ENCODE results near the gene TBC1D10A.

The TBC1D10A gene

GRCh38 chr22:30334646-30335045 is 7.9 kb upstream of the TBC1D10A start:
- Histone ChIP-seq H3K23ac (ENCODE audit: low read length) (no peak overlapping the region), H3K9ac (ENCODE audit: low read length) (no peak overlapping the region), H4K12ac (ENCODE audit: low read depth, low read length) (no peak overlapping the region), H4K8ac (ENCODE audit: low read depth, low read length) (no peak overlapping the region), H4K91ac (ENCODE audit: low read depth, low read length) (no peak overlapping the region), H3K79me1 (ENCODE audit: low read length) (peaks cover 22% of the 10 kb centered on the region), H3K4me1 (ENCODE audit: control insufficient read depth in 1 of 2, insufficient read depth in 2 of 2, low read length in 2 of 2) (peaks cover 23 to 28% of the 10 kb centered on the region in 2 experiments), H3K4me3 (ENCODE audit: low read depth, low read length) (no peak overlapping the region), H3K9me3 (ENCODE audit: insufficient read depth, low read depth, low read length) (peaks cover 2% of the 10 kb centered on the region), H2AK5ac (ENCODE audit: low read length) (no peak overlapping the region), H3K4ac (ENCODE audit: low read depth, low read length) (no peak overlapping the region), H3K18ac (ENCODE audit: low read length) (no peak overlapping the region), H2BK120ac (ENCODE audit: insufficient read depth, low read length, poor library complexity) (no peak overlapping the region), H3K27ac (ENCODE audit: low read depth, low read length) (no peak overlapping the region), H3K4me2 (ENCODE audit: low read length) (no peak overlapping the region), H3K14ac (ENCODE audit: low read length) (no peak overlapping the region), H2BK5ac (ENCODE audit: low read depth, low read length, poor library complexity) (no peak overlapping the region), H2BK12ac (ENCODE audit: low read length) (no peak overlapping the region), H3K79me2 (ENCODE audit: control insufficient read depth, insufficient read depth, low read length, poor library complexity) (peaks cover 3% of the 10 kb centered on the region), H3K36me3 (ENCODE audit: control insufficient read depth in 1 of 2, insufficient read depth in 2 of 2, low read length in 2 of 2) (peaks cover 62 to 70% of the 10 kb centered on the region in 2 experiments), H2AFZ (ENCODE audit: insufficient read depth, low read length, poor library complexity) (no peak overlapping the region), H3K27me3 (ENCODE audit: insufficient read depth, low read length) (no peaks in the 10 kb centered on the region)
- no peak for DNase-seq
- no CpG with 5 or more reads among the region's 4 CpGs for WGBS (ENCODE audit: extremely low coverage, insufficient coverage, insufficient read length)

GRCh38 chr22:30333707-30334087 is 7.0 kb upstream of the TBC1D10A start:
- H2AFZ ChIP-seq (ENCODE audit: insufficient read depth, low read length, poor library complexity) = no peak overlapping the region
- H2BK5ac ChIP-seq (ENCODE audit: low read depth, low read length, poor library complexity) = no peak overlapping the region
- H3K4me1 ChIP-seq (ENCODE audit: control insufficient read depth in 1 of 2, insufficient read depth in 2 of 2, low read length in 2 of 2) = peaks cover 25 to 28% of the 10 kb centered on the region in 2 experiments
- peaks cover 28% of the 10 kb centered on the region for H3K79me1 ChIP-seq (ENCODE audit: low read length)
- H3K27me3 ChIP-seq (ENCODE audit: insufficient read depth, low read length) = no peaks in the 10 kb centered on the region
- H4K12ac ChIP-seq (ENCODE audit: low read depth, low read length) = no peak overlapping the region
- no peak for DNase-seq
- no peak overlapping the region for H3K23ac ChIP-seq (ENCODE audit: low read length)
- H3K14ac ChIP-seq (ENCODE audit: low read length) = no peak overlapping the region
- H3K4me2 ChIP-seq (ENCODE audit: low read length) = no peak overlapping the region
- no peak overlapping the region for H3K4me3 ChIP-seq (ENCODE audit: low read depth, low read length)
- no peak overlapping the region for H3K9ac ChIP-seq (ENCODE audit: low read length)
- no peak overlapping the region for H2BK120ac ChIP-seq (ENCODE audit: insufficient read depth, low read length, poor library complexity)
- no peak overlapping the region for H4K91ac ChIP-seq (ENCODE audit: low read depth, low read length)
- no peak overlapping the region for H3K27ac ChIP-seq (ENCODE audit: low read depth, low read length)
- no peak overlapping the region for H3K18ac ChIP-seq (ENCODE audit: low read length)
- H3K9me3 ChIP-seq (ENCODE audit: insufficient read depth, low read depth, low read length) = peaks cover 2% of the 10 kb centered on the region
- no peak overlapping the region for H2AK5ac ChIP-seq (ENCODE audit: low read length)
- no peak overlapping the region for H4K8ac ChIP-seq (ENCODE audit: low read depth, low read length)
- peaks cover 3% of the 10 kb centered on the region for H3K79me2 ChIP-seq (ENCODE audit: control insufficient read depth, insufficient read depth, low read length, poor library complexity)
- no CpG with 5 or more reads among the region's 3 CpGs for WGBS (ENCODE audit: extremely low coverage, insufficient coverage, insufficient read length)
- peaks cover 53 to 60% of the 10 kb centered on the region in 2 experiments for H3K36me3 ChIP-seq (ENCODE audit: control insufficient read depth in 1 of 2, insufficient read depth in 2 of 2, low read length in 2 of 2)
- no peak overlapping the region for H2BK12ac ChIP-seq (ENCODE audit: low read length)
- no peak overlapping the region for H3K4ac ChIP-seq (ENCODE audit: low read depth, low read length)

GRCh38 chr22:30332994-30333706 is 6.4 kb upstream of the TBC1D10A start:
- DNase-seq = peak; percentile 24 to 71
- Histone ChIP-seq H3K79me1 (ENCODE audit: low read length) (peaks cover 30% of the 10 kb centered on the region), H3K14ac (ENCODE audit: low read length) (peak overlapping the region; percentile 13), H2BK5ac (ENCODE audit: low read depth, low read length, poor library complexity) (peak overlapping the region; percentile 50), H3K36me3 (ENCODE audit: control insufficient read depth in 1 of 2, insufficient read depth in 2 of 2, low read length in 2 of 2) (peaks cover 49 to 56% of the 10 kb centered on the region in 2 experiments), H4K8ac (ENCODE audit: low read depth, low read length) (peak overlapping the region; percentile 14), H2BK120ac (ENCODE audit: insufficient read depth, low read length, poor library complexity) (no peak overlapping the region), H4K91ac (ENCODE audit: low read depth, low read length) (peak overlapping the region; percentile 50), H3K9ac (ENCODE audit: low read length) (no peak overlapping the region), H3K4ac (ENCODE audit: low read depth, low read length) (peak overlapping the region; percentile 11), H3K27ac (ENCODE audit: low read depth, low read length) (peak overlapping the region; percentile 60), H3K4me2 (ENCODE audit: low read length) (no peak overlapping the region), H4K12ac (ENCODE audit: low read depth, low read length) (no peak overlapping the region), H3K18ac (ENCODE audit: low read length) (peak overlapping the region; percentile 10), H3K9me3 (ENCODE audit: insufficient read depth, low read depth, low read length) (peaks cover 2% of the 10 kb centered on the region), H3K23ac (ENCODE audit: low read length) (no peak overlapping the region), H2AK5ac (ENCODE audit: low read length) (peak overlapping the region; percentile 3), H2BK12ac (ENCODE audit: low read length) (peak overlapping the region; percentile 25), H3K4me3 (ENCODE audit: low read depth, low read length) (no peak overlapping the region), H3K79me2 (ENCODE audit: control insufficient read depth, insufficient read depth, low read length, poor library complexity) (peaks cover 3% of the 10 kb centered on the region), H2AFZ (ENCODE audit: insufficient read depth, low read length, poor library complexity) (no peak overlapping the region), H3K27me3 (ENCODE audit: insufficient read depth, low read length) (no peaks in the 10 kb centered on the region), H3K4me1 (ENCODE audit: control insufficient read depth in 1 of 2, insufficient read depth in 2 of 2, low read length in 2 of 2) (peaks cover 26 to 28% of the 10 kb centered on the region in 2 experiments)
- no CpG with 5 or more reads among the region's 2 CpGs for WGBS (ENCODE audit: extremely low coverage, insufficient coverage, insufficient read length)

GRCh38 chr22:30332551-30332950 is 5.8 kb upstream of the TBC1D10A start:
- Histone ChIP-seq H3K79me1 (ENCODE audit: low read length) (peaks cover 36% of the 10 kb centered on the region), H4K8ac (ENCODE audit: low read depth, low read length) (peak overlapping the region; percentile 14), H3K27me3 (ENCODE audit: insufficient read depth, low read length) (no peaks in the 10 kb centered on the region)

More at GRCh38 chr22:30332551-30332950, 5.8 kb upstream of the TBC1D10A start:
- H4K91ac ChIP-seq (ENCODE audit: low read depth, low read length) = peak overlapping the region; percentile 50
- H2BK120ac ChIP-seq (ENCODE audit: insufficient read depth, low read length, poor library complexity) = peak overlapping the region; percentile 49
- H3K4ac ChIP-seq (ENCODE audit: low read depth, low read length) = peak overlapping the region; percentile 18
- H3K18ac ChIP-seq (ENCODE audit: low read length) = peak overlapping the region; percentile 10
- peaks cover 30 to 32% of the 10 kb centered on the region in 2 experiments for H3K4me1 ChIP-seq (ENCODE audit: control insufficient read depth in 1 of 2, insufficient read depth in 2 of 2, low read length in 2 of 2)
- peak overlapping the region; percentile 50 for H2BK5ac ChIP-seq (ENCODE audit: low read depth, low read length, poor library complexity)
- peak overlapping the region; percentile 60 for H3K27ac ChIP-seq (ENCODE audit: low read depth, low read length)
- H3K36me3 ChIP-seq (ENCODE audit: control insufficient read depth in 1 of 2, insufficient read depth in 2 of 2, low read length in 2 of 2) = peaks cover 43 to 51% of the 10 kb centered on the region in 2 experiments
- DNase-seq = no peak
- no CpG with 5 or more reads among the region's 5 CpGs for WGBS (ENCODE audit: extremely low coverage, insufficient coverage, insufficient read length)
- peak overlapping the region; percentile 49 for H2AK5ac ChIP-seq (ENCODE audit: low read length)
- H3K9me3 ChIP-seq (ENCODE audit: insufficient read depth, low read depth, low read length) = peaks cover 2% of the 10 kb centered on the region
- no peak overlapping the region for H3K4me2 ChIP-seq (ENCODE audit: low read length)
- no peak overlapping the region for H2AFZ ChIP-seq (ENCODE audit: insufficient read depth, low read length, poor library complexity)
- H3K23ac ChIP-seq (ENCODE audit: low read length) = no peak overlapping the region
- H4K12ac ChIP-seq (ENCODE audit: low read depth, low read length) = no peak overlapping the region
- no peak overlapping the region for H3K4me3 ChIP-seq (ENCODE audit: low read depth, low read length)
- peaks cover 3% of the 10 kb centered on the region for H3K79me2 ChIP-seq (ENCODE audit: control insufficient read depth, insufficient read depth, low read length, poor library complexity)
- H3K14ac ChIP-seq (ENCODE audit: low read length) = peak overlapping the region; percentile 58
- H2BK12ac ChIP-seq (ENCODE audit: low read length) = peak overlapping the region; percentile 47
- no peak overlapping the region for H3K9ac ChIP-seq (ENCODE audit: low read length)

All from trophoblast cell (in vitro differentiated cells and primary cell).